ENCODE measurements around the gene CD300E. TPM values are rescaled to one million over a fixed set of nuclear protein-coding genes. Genes with fewer than 3 reads are reported as not detected.
"Not testable (repeated sequence)": the region's sequence is repeated elsewhere in the genome, so short reads cannot be mapped to it uniquely, and the experiment has no call there.

Gene CD300E
- total RNA-seq, 2 experiments from 2014 or later: 0.93 to 0.98 TPM

DNA sequence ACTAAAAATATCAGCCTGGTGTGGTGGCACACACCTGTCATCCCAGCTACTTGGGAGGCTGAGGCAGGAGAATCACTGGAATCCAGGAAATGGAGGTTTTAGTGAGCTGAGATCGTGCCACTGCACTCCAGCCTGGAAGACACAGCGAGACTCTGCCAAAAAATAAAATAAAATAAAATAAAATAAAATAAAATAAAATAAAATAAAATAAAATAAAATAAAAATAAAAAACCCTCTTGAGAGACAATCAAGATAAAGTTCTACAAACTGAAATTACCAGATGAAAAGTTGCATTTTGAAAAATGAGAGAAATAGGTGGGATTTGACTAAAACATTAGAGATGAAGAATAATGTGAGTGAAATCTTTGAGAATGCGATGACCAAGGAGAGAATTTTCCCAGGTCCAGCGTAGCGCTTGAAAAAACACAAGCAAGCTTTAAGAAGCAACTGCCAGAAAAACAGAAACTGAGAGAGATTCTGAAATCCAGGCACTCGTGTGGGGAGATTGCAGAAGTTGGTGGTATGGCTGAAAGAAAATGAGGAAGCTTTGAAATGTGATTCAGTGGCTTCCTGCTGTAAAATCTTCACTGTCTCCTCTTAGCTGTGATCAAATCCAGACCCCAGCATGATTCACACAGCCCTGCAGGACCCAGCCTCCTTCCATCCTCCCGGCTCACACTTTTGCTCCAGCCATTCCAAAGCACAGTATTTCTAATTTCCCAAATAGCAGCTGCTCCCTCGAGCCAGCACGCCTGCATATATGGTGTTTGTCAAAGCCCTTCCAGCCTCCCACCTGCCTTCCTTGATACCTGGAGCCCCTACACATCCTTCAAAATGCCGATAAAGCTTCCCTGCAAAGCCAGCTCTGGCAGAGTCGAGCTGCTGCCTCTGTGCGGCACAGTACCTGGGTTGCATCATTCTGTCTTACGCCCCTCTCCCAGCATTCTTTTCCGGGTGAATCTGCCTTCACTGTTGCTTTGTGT is 8.2 kb upstream of the CD300E start:
- H3K27ac Mint-ChIP-seq: no peak overlapping the region
- H3K27me3 Mint-ChIP-seq: peaks cover 39% of the 10 kb centered on the region
- H3K4me1 Mint-ChIP-seq (ENCODE audit: low read depth): peaks cover 9% of the 10 kb centered on the region
- no peaks in the 10 kb centered on the region for H3K36me3 Mint-ChIP-seq (ENCODE audit: low read depth)
- H3K9me3 Mint-ChIP-seq: no peaks in the 10 kb centered on the region
- intact Hi-C loops (cut with DNase I, micrococcal nuclease): no loop called here
- ChIA-PET CTCF (no interaction called here), POLR2A (no interaction called here)
- H3K36me3 ChIP-seq (ENCODE audit: insufficient read depth, low read length): no peaks in the 10 kb centered on the region
- H3K4me3 ChIP-seq (ENCODE audit: low read length): no peak overlapping the region
- no peak for ATAC-seq (ENCODE audit: poor library complexity)
- H3K9me3 ChIP-seq (ENCODE audit: control insufficient read depth in 1 of 2, insufficient read depth in 1 of 2, low read length in 2 of 2): peaks cover 0 to 3% of the 10 kb centered on the region in 2 experiments
- peak in 3 of 14 experiments; percentile 24 to 65 (median 55) for DNase-seq
- TF ChIP-seq, protein P1, sequence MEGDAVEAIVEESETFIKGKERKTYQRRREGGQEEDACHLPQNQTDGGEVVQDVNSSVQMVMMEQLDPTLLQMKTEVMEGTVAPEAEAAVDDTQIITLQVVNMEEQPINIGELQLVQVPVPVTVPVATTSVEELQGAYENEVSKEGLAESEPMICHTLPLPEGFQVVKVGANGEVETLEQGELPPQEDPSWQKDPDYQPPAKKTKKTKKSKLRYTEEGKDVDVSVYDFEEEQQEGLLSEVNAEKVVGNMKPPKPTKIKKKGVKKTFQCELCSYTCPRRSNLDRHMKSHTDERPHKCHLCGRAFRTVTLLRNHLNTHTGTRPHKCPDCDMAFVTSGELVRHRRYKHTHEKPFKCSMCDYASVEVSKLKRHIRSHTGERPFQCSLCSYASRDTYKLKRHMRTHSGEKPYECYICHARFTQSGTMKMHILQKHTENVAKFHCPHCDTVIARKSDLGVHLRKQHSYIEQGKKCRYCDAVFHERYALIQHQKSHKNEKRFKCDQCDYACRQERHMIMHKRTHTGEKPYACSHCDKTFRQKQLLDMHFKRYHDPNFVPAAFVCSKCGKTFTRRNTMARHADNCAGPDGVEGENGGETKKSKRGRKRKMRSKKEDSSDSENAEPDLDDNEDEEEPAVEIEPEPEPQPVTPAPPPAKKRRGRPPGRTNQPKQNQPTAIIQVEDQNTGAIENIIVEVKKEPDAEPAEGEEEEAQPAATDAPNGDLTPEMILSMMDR (IDR thresholded peaks at IDR 0.05): no peak
- peaks cover 6 to 22% of the 10 kb centered on the region in 2 experiments for H3K27me3 ChIP-seq (ENCODE audit: control insufficient read depth in 1 of 2, insufficient read depth in 2 of 2, low read length in 2 of 2)
- H3K4me1 ChIP-seq (ENCODE audit: insufficient read depth, low read length): peaks cover 5% of the 10 kb centered on the region
- no peak overlapping the region for H3K27ac ChIP-seq (ENCODE audit: low read depth in 1 of 2, low read length in 2 of 2)
- H3K4me3 Mint-ChIP-seq: no peak overlapping the region

DNA sequence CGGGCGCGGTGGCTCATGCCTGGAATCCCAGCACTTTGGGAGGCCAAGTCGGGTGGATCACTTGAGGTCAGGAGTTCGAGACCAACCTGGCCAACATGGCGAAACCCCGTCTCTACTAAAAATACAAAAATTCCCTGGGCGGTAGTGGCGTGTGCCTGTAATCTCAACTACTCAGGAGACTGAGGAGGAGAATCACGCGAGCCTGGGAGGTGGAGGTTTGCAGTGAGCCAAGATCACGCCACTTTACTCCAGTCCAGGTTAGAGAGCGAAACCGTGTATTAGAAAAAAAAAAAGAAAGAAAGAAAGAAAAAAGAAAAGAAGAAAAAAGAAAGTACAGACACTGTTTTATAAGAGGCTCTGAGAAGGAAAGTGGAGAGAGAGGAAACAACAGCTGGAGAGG is 6.7 kb upstream of the CD300E start:
- ATAC-seq (ENCODE audit: poor library complexity); H3K4me3 Mint-ChIP-seq; H3K9me3 Mint-ChIP-seq; H3K27ac Mint-ChIP-seq; H3K27ac ChIP-seq (ENCODE audit: low read depth in 1 of 2, low read length in 2 of 2); intact Hi-C loops (cut with DNase I, micrococcal nuclease); H3K4me1 ChIP-seq (ENCODE audit: insufficient read depth, low read length); DNase-seq; H3K36me3 Mint-ChIP-seq (ENCODE audit: low read depth); H3K36me3 ChIP-seq (ENCODE audit: insufficient read depth, low read length); H3K4me3 ChIP-seq (ENCODE audit: low read length); H3K9me3 ChIP-seq (ENCODE audit: control insufficient read depth in 1 of 2, insufficient read depth in 1 of 2, low read length in 2 of 2); H3K4me1 Mint-ChIP-seq (ENCODE audit: low read depth): not testable (repeated sequence)
- ChIA-PET POLR2A (interaction anchor here (0.7 kb wide), 1 partner anchor 214 kb away, joined by 6 read pairs; no protein-coding TSS in a partner anchor), CTCF (interaction anchor here (0.7 kb wide), 1 partner anchor 9 kb away, joined by 3 read pairs; no protein-coding TSS in a partner anchor)
- H3K27me3 ChIP-seq (ENCODE audit: control insufficient read depth in 1 of 2, insufficient read depth in 2 of 2, low read length in 2 of 2): peaks cover 14 to 21% of the 10 kb centered on the region in 2 experiments
- peaks cover 54% of the 10 kb centered on the region for H3K27me3 Mint-ChIP-seq

DNA sequence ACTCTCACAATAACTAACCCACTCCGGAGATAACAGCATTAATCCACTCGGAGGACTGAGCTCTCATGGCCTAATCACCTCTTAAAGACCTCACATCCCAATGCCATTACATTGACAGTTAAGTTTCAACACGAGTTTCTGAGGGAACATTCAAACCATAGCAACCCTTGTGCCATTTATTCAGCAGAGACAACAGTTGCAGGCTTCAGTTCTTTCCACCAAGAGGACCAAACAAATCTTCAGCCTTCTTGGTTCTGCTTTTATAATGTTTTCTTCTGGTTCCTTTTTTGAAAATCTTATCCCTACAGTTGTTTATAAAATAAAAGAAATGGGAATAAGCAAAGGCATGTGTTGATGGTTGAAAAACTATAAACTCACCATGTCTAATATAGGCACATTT is 2.1 kb upstream of the CD300E start:
- no peaks in the 10 kb centered on the region for H3K36me3 ChIP-seq (ENCODE audit: insufficient read depth, low read length)
- Mint-ChIP-seq H3K4me1 (ENCODE audit: low read depth) (no peaks in the 10 kb centered on the region), H3K36me3 (ENCODE audit: low read depth) (no peaks in the 10 kb centered on the region), H3K4me3 (no peak overlapping the region), H3K27me3 (peaks cover 80% of the 10 kb centered on the region), H3K9me3 (no peaks in the 10 kb centered on the region), H3K27ac (no peak overlapping the region)
- H3K4me1 ChIP-seq (ENCODE audit: insufficient read depth, low read length): no peaks in the 10 kb centered on the region
- ChIA-PET CTCF (no interaction called here), POLR2A (no interaction called here)
- H3K4me3 ChIP-seq (ENCODE audit: low read length): no peak overlapping the region
- DNase-seq (no peak), ATAC-seq (ENCODE audit: poor library complexity) (no peak)
- peaks cover 0 to 3% of the 10 kb centered on the region in 2 experiments for H3K9me3 ChIP-seq (ENCODE audit: control insufficient read depth in 1 of 2, insufficient read depth in 1 of 2, low read length in 2 of 2)
- peaks cover 21 to 29% of the 10 kb centered on the region in 2 experiments for H3K27me3 ChIP-seq (ENCODE audit: control insufficient read depth in 1 of 2, insufficient read depth in 2 of 2, low read length in 2 of 2)
- H3K27ac ChIP-seq (ENCODE audit: low read depth in 1 of 2, low read length in 2 of 2): no peak overlapping the region
- TF ChIP-seq, protein P1 (IDR thresholded peaks at IDR 0.05): no peak
- intact Hi-C loops (cut with DNase I, micrococcal nuclease): no loop called here

Measured in CD4-positive, alpha-beta T cell (primary cell).